GM12891 (cell line): ENCODE measurements around the gene MRPL16.
"Not testable (repeated sequence)": the region's sequence is repeated elsewhere in the genome, so short reads cannot be mapped to it uniquely, and the experiment has no call there.

Experiments used
- PAX5 ChIP-seq: IDR thresholded peaks from 2 replicates; pipeline ENCODE4 v1.6.1; 2011; ENCODE audit warnings: low read length, moderate library complexity, mild to moderate bottlenecking; ENCODE audit not compliant: insufficient read depth, severe bottlenecking
- POLR2A ChIP-seq: IDR thresholded peaks from 2 replicates; pipeline ENCODE4 v1.6.1; 2011; ENCODE audit warnings: low read depth, low read length, control low read depth

GRCh38 chr11:59848439-59848838, 37.9 kb upstream of the MRPL16 start:
- not testable (repeated sequence) for TF ChIP-seq POLR2A, PAX5
